Medulla oblongata (tissue), 1 donor: Measurements from ENCODE around the gene RPL21.
A peak's percentile ranks its signal among the peaks of the same experiment; 100 is the strongest.
"Not testable (repeated sequence)": the region's sequence is repeated elsewhere in the genome, so short reads cannot be mapped to it uniquely, and the experiment has no call there.

Source experiments
- DNase-seq: peaks from one replicate; pipeline ENCODE4 v3.0.0-alpha.2; 2015; ENCODE audit errors: extremely low spot score

RPL21 gene

DNA sequence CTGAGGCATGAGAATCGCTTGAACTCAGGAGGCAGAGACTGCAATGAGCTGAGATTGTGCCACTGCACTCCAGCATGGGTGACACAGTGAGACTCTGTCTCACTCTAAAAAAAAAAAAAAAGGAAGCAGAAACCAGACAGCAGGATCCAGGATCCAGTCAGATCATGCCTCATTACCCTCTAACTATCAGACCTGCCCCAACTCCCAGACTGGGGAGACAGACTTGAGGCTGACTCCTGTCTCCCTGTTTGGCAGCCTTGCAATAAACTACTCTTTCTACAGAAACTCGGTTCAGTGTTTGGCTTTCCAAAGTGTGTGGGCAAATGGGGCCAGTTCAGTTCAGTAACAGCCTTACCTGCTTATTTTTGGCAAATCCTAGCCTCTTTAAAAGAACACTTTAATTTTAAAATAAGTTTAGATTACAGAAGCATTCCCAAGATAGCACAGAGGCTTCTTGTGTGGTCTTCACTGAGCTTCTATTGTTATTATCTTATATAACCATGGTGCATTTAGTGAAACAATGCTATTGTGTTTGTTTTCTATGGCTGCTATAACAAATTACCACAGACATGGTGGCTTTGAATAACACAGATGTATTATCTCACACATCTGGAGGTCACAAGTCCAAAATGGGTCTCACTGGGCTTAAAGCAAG is 37.8 kb downstream of the RPL21 start:
- peak; percentile 83 for DNase-seq

DNA sequence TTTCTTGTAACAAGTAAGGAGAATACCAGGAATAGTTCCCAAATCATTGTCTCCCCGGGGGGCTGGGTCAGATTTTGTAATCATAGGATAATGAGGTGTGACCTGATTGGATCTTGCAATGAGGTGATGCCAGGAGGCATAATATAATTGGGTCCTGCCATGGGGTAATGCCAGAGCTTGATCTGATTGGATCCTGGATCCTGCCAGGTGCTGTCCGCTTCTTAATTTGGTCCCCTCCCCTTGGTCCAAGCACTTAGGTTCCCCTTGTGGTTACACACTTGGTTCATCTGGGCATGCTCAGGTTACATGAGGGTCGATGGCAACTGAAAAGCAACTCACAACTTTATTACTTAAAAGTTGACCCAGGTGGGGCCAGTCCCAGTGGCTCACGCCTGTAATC is 39.4 kb downstream of the RPL21 start:
- no peak for DNase-seq

DNA sequence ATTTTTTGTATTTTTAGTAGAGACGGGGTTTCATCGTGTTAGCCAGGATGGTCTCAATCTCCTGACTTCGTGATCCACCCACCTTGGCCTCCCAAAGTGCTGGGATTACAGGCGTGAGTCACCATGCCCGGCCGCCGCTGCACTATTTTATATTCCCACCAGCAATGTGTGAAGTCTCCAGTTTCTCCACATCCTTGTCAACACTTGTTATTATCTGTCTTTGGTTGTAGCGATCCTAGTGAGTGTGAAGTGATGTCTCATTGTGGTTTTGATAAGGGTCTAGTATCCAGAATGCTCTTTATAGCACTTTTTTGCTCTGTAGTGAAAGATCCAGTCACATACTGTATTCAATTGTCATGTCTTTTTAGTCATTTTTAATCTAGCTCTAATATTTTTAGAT is 40.6 kb downstream of the RPL21 start:
- DNase-seq, result not testable (repeated sequence)

DNA sequence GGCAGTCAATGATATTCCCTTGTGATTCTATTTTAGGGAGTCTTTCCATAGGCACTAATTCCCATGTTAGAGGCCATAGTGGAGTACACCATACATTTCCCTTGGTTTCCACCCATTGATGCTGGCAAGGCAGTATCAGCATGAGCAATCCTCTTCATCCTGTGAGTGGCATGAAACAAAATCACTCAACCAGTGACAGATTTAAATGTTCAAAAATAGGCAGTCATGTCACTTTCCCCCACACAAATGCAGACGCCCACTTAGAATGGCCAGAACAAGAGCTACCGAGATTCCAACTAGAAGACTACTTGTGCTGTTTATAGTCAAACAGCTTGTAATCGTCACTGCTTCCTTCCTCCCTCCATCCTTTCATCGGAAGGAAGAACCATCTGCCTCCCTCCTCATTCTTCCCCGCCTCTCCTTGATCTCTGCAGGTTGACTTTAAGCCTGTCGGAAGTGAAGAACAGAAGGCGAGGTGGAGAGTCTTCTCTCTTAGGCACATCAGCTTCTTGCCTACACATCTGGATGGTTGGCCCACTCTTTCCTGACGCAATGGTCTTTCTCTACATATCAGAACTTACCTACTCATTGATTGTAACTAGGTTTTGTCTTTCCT is 41.8 kb downstream of the RPL21 start:
- DNase-seq, result no peak

DNA sequence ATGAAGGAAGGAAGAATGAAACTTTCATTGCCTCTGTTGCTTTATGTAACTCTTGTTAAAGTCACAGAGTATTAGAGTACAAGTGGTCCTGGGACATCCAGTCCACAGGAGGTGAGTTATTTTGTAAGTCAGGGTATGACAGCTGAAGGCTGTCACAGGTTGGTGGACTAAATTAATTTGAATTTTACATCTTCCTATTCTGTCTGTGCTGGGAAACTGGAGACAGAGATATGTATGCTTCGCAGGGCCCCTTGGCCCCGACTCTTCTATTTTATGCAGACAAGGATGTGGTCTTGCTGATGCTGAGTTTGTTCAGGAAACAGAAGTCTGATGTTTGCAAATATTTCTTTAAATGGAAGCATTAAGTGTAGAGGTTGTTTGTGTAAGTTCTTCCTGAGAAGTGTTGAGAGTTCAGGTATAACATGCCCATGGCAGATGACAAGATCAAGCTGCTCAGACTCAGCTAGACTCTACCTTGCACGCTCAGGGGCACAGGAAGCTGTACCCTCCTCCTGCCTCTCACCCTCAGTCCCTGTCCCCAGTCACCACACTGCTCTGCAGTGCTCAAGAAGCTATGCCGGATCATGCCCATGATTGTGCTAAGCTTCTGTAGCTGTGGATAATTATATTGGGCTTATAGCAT is 42.6 kb downstream of the RPL21 start:
- DNase-seq, result no peak

DNA sequence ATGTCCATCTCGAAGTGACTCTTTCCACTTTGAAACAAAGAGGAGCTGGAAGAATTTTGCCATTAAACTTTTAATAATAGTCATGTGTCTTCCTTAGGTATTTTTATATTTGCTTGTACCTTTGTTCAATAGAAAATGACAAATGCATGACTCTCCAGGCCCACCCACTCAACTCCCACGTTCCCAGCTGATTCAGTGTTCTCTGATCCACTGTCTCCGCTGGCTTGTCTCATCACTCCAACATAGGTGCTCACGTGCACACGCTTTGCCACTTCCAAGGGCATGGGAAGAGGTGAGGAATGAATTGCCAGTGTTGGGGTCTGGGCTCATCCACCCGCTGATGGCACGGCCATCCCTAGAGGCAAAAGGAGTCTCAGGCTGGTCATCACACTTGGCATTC is 43.7 kb downstream of the RPL21 start:
- no peak for DNase-seq

DNA sequence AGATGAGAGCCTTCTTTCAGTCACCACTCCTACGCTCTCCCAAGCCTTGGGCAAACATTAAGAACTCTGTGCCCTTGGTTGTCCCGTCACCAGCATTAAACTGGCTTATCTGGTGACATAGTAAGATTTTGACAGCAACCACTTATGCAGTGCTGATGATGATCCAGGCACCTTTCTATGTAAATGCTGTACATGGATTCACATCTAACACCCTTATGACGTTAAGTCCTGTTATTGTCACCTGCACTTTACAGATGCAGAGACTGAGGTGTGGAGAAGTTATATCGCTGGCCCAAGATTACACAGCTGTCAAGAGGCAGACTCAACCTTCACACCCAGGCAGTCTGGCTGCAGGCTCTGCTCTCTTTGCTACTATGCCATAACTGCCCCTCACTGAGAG is 44.3 kb downstream of the RPL21 start:
- DNase-seq, result no peak

DNA sequence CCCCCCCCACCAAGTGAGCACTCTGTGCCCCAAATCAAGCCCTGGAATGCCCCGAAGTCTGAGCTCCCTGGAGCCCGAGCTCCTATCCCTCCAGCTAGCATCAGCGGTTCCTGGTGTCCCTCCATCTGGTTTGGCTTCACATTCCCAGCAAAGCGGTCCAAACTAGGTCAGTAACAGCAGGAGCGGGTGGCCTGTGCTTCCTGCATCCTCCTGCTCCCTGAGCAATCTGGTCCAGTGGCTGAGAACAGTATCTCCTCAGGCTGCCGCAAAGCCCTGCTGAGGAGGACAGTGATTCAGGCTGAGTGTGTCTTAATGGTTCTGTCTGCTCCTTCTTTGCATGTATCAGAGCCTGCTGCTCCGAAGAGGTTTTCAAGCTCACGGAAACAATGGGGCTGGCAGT is 45.1 kb downstream of the RPL21 start:
- DNase-seq, result no peak

DNA sequence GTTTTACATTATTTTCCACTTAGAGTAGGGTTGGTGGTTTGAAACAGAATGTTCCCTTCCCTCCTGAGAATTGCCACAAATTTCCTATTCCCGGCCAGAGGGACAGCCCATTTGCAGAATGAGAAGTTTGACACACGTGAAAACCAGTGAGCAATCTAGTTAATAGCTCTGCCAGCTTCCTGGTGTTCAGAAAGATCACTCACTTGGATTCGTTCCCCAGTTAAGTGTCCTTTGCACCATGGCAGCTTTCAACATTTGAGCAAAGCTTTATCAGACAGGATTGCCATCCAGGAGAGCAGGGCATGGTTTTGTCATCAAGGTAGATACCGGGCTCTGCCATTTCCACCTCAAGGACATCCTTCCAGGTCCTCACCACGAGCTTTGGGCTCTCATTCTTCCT is 47.5 kb downstream of the RPL21 start:
- no peak for DNase-seq

DNA sequence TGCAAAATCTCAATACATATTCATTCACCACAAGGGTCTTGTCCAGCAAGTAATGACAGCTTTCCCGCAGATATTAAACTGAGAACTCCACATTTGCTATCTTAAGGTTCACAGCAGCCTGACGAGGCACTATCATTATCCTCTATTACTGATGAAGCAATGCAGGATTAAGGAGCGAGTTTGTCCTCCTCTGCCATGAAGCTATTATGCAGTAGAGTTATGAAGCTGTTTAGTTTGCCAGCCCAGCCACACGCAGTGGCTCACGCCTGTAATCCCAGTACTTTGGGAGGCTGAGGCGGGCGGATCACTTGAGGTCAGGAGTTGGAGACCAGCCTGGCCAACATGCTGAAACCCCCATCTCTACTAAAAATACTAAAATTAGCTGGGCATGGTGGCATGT is 49.0 kb downstream of the RPL21 start:
- not testable (repeated sequence) for DNase-seq

DNA sequence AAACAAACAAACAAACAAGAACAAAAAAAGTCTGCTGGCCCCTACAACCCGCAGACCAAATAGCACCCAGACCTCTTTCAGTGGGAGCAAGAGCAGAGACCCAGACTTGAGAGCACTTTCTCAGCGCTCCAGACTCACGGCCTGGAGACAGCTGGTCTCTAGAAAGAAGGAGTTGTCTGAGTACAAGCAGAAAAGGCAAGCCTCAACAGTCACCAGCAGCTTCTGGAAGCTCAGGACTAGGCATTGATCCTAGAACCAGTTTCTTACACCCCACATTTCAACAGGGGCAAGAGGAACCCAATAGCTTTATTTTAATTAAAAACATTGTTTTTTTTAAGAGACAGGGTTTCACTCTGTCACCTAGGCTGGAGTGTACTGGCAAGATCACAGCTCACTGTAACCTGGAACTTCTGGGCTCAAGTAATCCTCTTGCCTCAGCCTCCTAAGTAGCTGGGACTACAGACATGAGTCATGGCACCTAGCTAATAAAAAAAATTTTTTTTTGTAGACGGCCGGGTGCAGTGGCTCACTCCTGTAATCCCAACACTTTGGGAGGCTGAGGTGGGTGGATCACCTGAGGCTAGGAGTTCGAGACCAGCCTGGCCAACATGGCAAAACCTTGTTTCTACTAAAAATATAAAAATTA is 49.7 kb downstream of the RPL21 start:
- DNase-seq, result no peak

DNA sequence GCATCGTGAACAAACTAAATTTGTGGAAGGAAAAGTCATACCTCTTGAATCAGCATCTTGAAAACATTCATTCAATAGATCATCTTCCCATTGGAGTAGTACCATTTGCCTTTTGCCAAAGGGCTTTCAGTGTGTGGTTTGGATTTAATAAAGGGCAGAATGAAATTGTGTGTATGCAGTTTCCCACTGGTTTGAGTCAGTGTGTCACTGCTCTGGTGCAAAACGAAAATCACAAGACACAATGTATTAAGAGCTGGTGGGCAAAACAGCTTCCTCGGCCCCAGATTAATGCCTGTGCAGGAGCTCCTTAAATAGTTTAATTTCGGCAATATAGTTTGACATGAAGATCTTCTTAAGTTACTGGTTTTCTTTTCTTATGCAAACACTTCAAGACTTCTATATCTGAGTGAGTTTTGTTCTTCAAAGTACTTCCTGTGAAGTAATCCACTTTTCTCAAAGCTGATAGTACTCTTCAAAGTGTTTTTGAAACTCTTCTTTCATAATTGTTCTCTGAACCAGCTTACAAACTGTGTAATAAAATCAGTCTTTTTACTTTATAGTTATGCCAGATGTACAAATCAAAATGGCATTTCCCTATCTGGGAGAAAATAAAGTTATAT is 51.4 kb downstream of the RPL21 start:
- no peak for DNase-seq

DNA sequence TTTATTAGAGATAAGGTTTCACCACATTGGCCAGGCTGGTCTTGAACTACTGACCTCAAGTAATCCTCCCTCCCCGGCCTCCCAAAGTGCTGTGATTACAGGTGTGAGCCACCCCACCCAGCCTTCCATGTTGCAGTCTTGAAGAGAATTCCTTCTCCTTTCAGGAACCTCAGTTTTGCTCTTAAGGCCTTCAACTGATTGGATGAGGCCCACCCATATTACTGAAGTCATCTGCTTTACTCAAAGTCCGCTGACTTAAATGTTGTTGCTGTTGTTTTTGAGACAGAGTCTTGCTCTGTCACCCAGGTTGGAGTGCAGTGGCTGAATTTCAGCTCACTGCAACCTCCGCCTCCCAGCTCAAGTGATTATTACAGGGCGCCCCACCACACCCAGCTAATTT is 52.7 kb downstream of the RPL21 start:
- no peak for DNase-seq

DNA sequence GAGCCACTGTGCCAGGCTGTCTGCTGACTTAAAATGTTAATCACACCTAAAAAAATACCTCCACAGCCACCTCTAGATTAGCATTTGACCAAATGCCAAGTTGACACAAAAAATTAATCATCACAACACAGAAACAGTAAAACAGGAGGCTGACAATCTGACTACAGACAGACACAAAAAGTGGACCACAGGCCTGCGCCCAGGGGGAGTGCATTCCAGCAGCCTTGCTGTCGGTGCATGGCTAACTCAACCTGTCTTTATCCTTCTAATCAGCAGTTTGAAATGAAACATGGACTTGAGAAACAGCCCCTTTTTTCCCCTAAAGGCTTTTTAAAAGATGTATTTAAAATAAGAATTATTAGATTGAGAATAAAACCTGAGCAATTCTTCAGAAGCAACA is 53.3 kb downstream of the RPL21 start:
- no peak for DNase-seq
